KMS-11 (cell line): ENCODE results near the gene ZNF391.

Source experiments
- H2AFZ ChIP-seq: fragments of 200-600 bp; sonication (generic); 2 replicates; pipeline ENCODE4 v1.6.1; 2016; ENCODE audit warnings: antibody characterized with exemption, mixed run types, low read depth
- H3K27ac ChIP-seq: fragments of 200-600 bp; sonication (generic); 2 replicates; pipeline ENCODE4 v1.6.1; 2016; ENCODE audit warnings: mild to moderate bottlenecking, mixed run types
- H3K27me3 ChIP-seq: fragments of 200-600 bp; sonication (generic); 2 replicates; pipeline ENCODE4 v1.6.1; 2017; ENCODE audit warnings: mild to moderate bottlenecking, low read depth, mixed run types, moderate library complexity; ENCODE audit not compliant: insufficient read depth
- H3K36me3 ChIP-seq: fragments of 200-600 bp; sonication (generic); 2 replicates; pipeline ENCODE4 v1.6.1; 2017; ENCODE audit warnings: mild to moderate bottlenecking, mixed run types; ENCODE audit not compliant: insufficient read depth
- H3K4me1 ChIP-seq: fragments of 200-600 bp; sonication (generic); 2 replicates; pipeline ENCODE4 v1.6.1; 2016; ENCODE audit warnings: mild to moderate bottlenecking, low read depth, mixed run types; ENCODE audit not compliant: poor library complexity, severe bottlenecking
- H3K4me2 ChIP-seq: fragments of 200-600 bp; sonication (generic); 2 replicates; pipeline ENCODE4 v1.7.0; 2016; ENCODE audit warnings: mild to moderate bottlenecking, mixed run types
- H3K4me3 ChIP-seq: fragments of 200-600 bp; sonication (generic); IDR thresholded peaks from 2 replicates; pipeline ENCODE4 v1.6.1; 2017; ENCODE audit warnings: low read depth, low read length, mixed read lengths; ENCODE audit not compliant: insufficient read depth
- H3K79me2 ChIP-seq: fragments of 200-600 bp; sonication (generic); 2 replicates; pipeline ENCODE4 v1.6.1; 2016; ENCODE audit warnings: low read depth, mixed run types; ENCODE audit not compliant: insufficient read depth
- H3K9ac ChIP-seq: fragments of 200-600 bp; sonication (generic); 2 replicates; pipeline ENCODE4 v1.6.1; 2016; ENCODE audit warnings: mild to moderate bottlenecking, mixed run types
- H4K20me1 ChIP-seq: fragments of 200-600 bp; sonication (generic); 2 replicates; pipeline ENCODE4 v1.6.1; 2016; ENCODE audit warnings: mild to moderate bottlenecking, mixed run types; ENCODE audit not compliant: insufficient read depth
- CTCF ChIP-seq: fragments of 200-600 bp; sonication (generic); conservative IDR thresholded peaks from 2 replicates; pipeline ENCODE4 v1.6.1; 2017; ENCODE audit warnings: low read depth, mild to moderate bottlenecking, antibody characterized with exemption, low read length, moderate library complexity, mixed read lengths

The ZNF391 gene

GRCh38 chr6:27426045-27426620, 37.6 kb downstream of the ZNF391 start:
- no peaks in the 10 kb centered on the region for H3K27me3 ChIP-seq
- no peaks in the 10 kb centered on the region for H3K4me1 ChIP-seq
- H3K4me2 ChIP-seq, result no peak overlapping the region
- H3K9ac ChIP-seq, result no peak overlapping the region
- no peak overlapping the region for H3K4me3 ChIP-seq
- no peak overlapping the region for H2AFZ ChIP-seq
- no peaks in the 10 kb centered on the region for H4K20me1 ChIP-seq
- no peaks in the 10 kb centered on the region for H3K36me3 ChIP-seq
- no peak for TF ChIP-seq CTCF
- H3K27ac ChIP-seq, result no peak overlapping the region
- no peaks in the 10 kb centered on the region for H3K79me2 ChIP-seq

- no peaks in the 10 kb centered on the region for H3K79me2 ChIP-seq
- no peak overlapping the region for H3K9ac ChIP-seq
- no peaks in the 10 kb centered on the region for H3K27me3 ChIP-seq
- no peaks in the 10 kb centered on the region for H3K36me3 ChIP-seq
- no peak overlapping the region for H3K27ac ChIP-seq
- no peak overlapping the region for H3K4me2 ChIP-seq
- H2AFZ ChIP-seq, result no peak overlapping the region
- H3K4me1 ChIP-seq, result no peaks in the 10 kb centered on the region
- no peaks in the 10 kb centered on the region for H4K20me1 ChIP-seq
- no peak overlapping the region for H3K4me3 ChIP-seq
- TF ChIP-seq CTCF, result no peak
These were observed 39.9 kb downstream of the ZNF391 start for GRCh38 chr6:27428502-27428901.

- no peak overlapping the region for H3K4me3 ChIP-seq
- H3K4me1 ChIP-seq, result no peaks in the 10 kb centered on the region
- H2AFZ ChIP-seq, result no peak overlapping the region
- no peaks in the 10 kb centered on the region for H3K79me2 ChIP-seq
- H3K36me3 ChIP-seq, result no peaks in the 10 kb centered on the region
- H3K27me3 ChIP-seq, result no peaks in the 10 kb centered on the region
- no peak overlapping the region for H3K4me2 ChIP-seq
- H3K9ac ChIP-seq, result no peak overlapping the region
- no peaks in the 10 kb centered on the region for H4K20me1 ChIP-seq
- no peak overlapping the region for H3K27ac ChIP-seq
- no peak for TF ChIP-seq CTCF
These were observed 40.4 kb downstream of the ZNF391 start for GRCh38 chr6:27428966-27429365.

- Histone ChIP-seq H4K20me1 (no peaks in the 10 kb centered on the region), H2AFZ (no peak overlapping the region), H3K4me2 (no peak overlapping the region), H3K9ac (no peak overlapping the region), H3K4me1 (no peaks in the 10 kb centered on the region), H3K27ac (no peak overlapping the region), H3K4me3 (no peak overlapping the region), H3K27me3 (no peaks in the 10 kb centered on the region), H3K79me2 (no peaks in the 10 kb centered on the region), H3K36me3 (no peaks in the 10 kb centered on the region)
- TF ChIP-seq CTCF, result no peak
These were observed 45.2 kb downstream of the ZNF391 start for GRCh38 chr6:27433714-27434113.
